GM21381 (cell line): ENCODE measurements around the gene HLA-DQB1.
A peak's percentile ranks its signal among the peaks of the same experiment; 100 is the strongest.
"Not testable (repeated sequence)": the region's sequence is repeated elsewhere in the genome, so short reads cannot be mapped to it uniquely, and the experiment has no call there.

Experiments used
- ATAC-seq: cut with Tn5 transposase; IDR thresholded peaks from one replicate; pipeline ENCODE4 v1.9.1; 2021; ENCODE audit warnings: mild to moderate bottlenecking, moderate library complexity; ENCODE audit not compliant: unreplicated experiment

The HLA-DQB1 gene

DNA sequence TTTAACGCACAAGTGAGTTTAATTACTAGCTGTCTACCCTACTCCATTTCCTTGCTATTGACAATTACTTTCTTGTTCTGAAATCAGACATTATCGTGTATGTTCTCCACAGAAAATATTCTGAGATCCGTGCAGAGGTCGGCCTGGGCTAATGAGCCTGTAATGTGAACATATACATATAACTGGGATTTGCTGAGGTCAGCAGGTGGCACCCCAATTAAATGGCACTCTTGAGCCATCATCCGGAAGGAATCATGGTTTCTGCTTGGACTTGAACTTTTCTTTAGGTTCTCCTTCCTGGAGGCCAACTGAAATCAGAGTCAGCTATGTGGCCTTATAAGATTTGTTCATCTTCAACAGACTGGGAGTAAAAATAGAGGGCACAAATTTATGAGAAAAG lies 3.6 kb downstream of the HLA-DQB1 start:
- no peak for ATAC-seq

DNA sequence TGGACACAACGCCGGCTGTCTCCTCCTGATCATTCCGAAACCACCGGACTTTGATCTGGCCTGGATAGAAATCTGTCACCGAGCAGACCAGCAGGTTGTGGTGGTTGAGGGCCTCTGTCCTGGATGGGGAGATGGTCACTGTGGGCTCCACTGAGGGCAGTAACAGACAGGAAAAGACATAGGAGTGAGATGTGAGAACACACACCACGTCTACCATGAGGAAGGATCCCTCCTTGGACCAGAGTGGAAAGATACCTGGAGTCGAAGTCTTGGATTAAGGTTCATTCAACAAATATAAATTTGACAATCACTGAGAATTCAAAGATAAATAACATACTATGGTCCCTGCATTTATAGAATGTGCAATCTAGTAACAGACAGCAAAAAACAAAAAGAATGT lies 4.4 kb downstream of the HLA-DQB1 start:
- ATAC-seq: no peak

DNA sequence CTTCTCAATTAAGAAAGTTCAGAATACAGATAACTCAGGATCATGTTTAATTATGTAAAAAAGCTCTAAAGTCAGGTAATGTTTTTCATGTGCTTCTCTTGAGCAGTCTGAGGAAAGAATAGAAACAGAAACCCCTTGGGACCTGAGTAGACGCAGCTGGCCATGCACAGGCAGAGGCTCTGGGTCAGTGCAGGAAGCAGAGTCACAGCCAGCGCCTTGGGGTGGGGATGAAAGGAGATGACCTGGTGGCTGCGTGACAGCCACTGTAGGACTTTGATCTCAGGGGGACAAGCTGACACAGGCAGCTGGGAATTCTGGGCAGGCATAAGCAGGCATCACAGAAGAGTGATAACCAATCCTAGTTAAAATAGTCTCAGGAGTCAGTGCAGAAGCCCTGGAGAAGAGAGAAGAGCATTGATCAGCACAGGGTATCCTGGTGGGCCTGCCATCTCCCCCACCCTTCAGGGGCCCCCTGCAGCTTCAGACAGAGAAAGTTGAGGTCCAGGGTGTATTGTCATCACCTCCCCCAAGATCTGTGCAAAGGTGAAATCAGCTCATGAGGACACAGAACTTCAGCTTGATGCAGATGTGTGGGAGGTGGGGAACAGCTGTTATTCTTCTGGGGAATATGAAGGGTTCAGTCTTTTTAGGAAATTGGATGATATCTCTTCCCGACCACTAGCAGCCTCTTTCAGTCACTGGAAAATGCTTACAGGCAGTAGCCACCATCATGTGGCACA lies 6.4 kb downstream of the HLA-DQB1 start:
- ATAC-seq: no peak

DNA sequence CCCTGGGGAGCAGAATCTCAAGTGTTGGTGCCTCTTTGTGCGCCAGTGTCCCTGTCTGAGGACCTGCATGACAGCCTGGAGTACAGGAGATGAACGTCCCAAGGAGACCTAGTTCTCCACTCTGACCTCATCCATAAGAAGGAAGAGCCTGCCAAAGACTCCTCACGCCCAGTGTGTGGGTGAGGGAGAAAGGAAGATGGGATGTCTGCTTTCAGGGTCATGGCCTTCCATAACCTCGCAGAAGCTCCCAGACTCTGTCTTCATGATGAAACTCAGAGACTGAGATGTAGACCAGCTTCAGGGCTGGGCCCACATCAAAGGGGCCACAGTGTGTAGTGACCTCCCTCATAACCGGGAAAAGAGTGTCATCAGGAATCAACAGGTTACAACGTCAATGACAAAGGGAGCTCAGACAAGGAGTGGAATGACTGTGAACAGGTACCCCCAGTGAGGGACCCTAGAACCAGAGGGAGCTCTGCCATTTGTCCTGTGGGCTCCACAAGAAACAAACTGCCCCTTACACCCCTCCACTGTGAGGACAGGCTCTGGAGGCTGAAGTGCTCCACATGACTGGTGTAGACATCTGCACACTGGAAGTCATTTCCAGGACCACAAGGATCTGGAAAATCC lies 8.1 kb downstream of the HLA-DQB1 start:
- no peak for ATAC-seq

DNA sequence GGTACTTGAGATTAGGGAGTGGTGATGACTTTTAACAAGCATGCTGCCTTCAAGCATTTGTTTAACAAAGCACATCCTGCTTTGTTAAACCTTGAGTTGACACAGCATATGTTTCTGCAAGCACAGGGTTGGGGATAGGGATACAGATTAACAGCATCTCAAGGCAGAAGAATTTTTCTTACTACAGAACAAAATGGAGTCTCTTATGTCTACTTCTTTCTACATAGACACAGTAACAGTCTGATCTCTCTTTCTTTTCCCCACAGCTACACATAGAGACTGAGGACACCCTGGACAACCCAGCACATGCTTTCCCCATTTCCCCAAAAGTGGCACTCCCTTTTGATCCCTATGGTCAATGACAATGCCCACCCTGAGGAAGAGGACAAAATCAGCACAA lies 8.6 kb downstream of the HLA-DQB1 start:
- not testable (repeated sequence) for ATAC-seq

DNA sequence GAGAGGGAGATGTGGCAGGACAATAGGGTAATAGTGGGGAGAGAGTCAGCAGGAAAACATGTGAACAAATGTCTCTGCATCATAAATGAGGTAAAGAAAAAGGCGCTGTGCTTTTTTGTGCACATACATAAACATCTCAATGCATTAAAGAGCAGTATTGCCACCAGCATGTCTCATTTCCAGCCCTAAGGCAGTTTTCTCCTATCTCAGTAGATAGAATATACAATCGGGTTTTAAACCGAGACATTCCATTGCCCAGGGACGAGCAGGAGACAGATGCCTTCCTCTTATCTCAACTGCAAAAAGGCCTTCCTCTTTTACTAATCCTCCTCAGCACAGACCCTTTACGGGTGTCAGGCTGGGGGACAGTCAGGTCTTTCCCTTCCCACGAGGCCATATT lies 9.1 kb downstream of the HLA-DQB1 start:
- not testable (repeated sequence) for ATAC-seq

DNA sequence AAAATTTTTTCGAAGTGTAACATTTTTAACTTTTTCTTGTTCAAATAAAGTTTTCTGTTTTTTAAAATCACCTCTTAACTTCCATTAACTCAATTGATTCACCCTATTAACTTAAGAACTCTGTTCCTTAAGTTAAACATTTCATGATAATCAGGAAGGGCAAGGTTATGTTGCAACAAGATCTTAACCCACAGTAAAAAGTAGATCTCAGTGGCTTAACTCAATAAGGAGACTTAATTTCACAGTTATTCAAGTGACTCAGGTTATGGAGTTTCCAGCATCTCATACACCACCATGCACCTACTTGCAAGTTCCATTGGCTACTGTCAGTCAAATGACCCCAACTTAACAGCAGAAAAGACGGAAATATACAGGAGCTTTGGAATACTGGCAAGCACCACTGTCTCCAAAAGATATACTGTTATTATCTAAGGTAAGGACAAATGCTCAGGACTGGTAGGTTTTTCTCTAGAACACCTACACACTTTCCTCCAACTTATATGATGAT lies 11.2 kb downstream of the HLA-DQB1 start:
- ATAC-seq: no peak

DNA sequence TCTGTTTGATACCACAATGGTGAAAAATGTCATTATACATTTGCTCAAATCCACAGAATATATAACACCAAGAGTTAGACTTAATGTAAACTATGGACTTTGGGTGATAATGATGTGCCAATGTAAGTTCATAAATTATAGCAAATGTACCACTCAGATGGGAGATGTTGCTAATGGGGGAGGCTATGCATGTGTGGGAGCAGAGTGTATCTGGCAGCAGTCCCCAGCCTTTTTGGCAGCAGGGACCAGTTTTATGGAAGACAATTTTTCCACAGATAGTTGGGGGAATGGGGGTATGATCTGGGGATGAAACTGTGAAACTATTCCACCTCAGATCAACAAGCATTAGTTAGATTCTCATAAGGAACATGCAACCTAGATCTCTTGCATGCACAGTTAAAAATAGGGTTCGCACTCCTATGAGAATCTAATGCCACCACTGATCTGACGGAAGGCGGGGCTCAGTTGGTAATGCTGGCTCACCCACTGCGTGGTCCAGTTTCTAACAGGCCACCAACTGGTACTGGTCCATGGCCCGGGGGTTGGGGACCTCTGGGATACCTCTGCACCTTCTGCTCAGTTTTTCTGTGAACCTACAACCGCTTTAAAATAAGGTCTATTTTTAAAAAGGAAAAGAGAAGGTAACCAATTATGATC lies 21.3 kb downstream of the HLA-DQB1 start:
- ATAC-seq: no peak

DNA sequence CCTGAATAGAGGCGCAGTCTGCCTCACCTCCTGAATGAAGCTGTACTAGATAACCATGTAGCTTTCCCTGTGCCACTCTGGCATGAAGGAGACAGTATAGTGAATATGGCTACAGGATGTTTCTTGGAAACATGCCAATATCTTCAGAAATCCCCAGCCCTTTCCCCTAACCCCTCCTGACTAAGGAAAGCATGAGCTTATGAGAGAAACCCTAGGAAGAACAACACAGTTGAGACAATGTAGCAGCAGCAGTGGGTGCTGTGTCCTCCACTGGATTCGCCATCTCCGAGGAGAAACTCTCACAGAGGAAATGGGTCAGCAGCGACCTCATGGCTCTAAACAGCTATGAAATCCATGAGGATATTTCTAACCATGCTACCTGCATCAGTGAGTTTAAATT lies 22.6 kb downstream of the HLA-DQB1 start:
- no peak for ATAC-seq

DNA sequence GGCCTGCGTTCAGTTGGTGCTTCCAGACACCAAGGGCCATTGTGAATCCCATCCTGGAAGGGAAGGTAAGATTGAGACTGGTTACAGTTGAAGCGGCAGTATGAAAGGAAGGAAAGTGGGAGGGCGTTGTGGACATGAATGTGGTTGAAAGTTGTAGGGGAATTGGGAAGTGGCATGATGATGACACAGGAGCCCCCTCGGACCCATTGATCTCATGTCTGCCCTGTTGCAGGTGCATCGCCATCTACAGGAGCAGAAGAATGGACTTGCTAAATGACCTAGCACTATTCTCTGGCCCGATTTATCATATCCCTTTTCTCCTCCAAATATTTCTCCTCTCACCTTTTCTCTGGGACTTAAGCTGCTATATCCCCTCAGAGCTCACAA lies 23.7 kb downstream of the HLA-DQB1 start:
- ATAC-seq: no peak

DNA sequence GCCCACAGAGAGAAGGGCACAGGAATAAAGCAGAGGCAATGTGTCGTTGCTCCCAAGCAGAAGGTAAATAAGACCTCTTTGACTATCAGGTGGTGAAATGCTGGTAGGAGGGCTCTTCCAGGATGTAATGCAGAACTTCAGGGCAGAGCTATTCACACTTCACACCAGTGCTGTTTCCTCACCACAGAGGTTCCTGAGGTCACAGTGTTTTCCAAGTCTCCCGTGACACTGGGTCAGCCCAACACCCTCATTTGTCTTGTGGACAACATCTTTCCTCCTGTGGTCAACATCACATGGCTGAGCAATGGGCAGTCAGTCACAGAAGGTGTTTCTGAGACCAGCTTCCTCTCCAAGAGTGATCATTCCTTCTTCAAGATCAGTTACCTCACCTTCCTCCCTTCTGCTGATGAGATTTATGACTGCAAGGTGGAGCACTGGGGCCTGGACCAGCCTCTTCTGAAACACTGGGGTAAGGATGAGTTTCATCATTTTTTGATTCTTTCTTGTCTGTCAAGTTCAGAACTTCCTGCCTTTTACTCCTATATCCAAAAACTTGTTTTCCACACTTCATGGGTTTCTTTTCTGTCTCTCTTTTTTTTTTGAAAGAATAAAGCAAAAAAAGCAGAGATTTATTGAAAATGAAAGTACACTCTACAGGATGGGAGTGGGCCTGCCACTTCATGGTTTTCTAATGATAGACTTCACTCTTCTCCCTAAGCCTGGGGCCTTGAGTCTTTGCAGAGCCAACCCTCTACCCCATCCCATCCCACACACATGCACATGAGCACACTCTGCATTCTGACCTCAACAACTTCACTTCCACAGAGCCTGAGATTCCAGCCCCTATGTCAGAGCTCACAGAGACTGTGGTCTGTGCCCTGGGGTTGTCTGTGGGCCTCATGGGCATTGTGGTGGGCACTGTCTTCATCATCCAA lies 24.4 kb downstream of the HLA-DQB1 start:
- ATAC-seq: not testable (repeated sequence)

DNA sequence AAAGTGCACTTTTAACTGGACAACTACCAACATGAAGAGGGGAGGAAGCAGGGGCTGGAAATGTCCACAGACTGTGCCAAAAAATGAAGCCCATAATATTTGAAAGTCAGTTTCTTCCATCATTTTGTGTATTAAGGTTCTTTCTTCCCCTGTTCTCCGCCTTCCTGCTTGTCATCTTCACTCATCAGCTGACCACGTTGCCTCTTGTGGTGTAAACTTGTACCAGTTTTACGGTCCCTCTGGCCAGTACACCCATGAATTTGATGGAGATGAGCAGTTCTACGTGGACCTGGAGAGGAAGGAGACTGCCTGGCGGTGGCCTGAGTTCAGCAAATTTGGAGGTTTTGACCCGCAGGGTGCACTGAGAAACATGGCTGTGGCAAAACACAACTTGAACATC lies 25.3 kb downstream of the HLA-DQB1 start:
- no peak for ATAC-seq

DNA sequence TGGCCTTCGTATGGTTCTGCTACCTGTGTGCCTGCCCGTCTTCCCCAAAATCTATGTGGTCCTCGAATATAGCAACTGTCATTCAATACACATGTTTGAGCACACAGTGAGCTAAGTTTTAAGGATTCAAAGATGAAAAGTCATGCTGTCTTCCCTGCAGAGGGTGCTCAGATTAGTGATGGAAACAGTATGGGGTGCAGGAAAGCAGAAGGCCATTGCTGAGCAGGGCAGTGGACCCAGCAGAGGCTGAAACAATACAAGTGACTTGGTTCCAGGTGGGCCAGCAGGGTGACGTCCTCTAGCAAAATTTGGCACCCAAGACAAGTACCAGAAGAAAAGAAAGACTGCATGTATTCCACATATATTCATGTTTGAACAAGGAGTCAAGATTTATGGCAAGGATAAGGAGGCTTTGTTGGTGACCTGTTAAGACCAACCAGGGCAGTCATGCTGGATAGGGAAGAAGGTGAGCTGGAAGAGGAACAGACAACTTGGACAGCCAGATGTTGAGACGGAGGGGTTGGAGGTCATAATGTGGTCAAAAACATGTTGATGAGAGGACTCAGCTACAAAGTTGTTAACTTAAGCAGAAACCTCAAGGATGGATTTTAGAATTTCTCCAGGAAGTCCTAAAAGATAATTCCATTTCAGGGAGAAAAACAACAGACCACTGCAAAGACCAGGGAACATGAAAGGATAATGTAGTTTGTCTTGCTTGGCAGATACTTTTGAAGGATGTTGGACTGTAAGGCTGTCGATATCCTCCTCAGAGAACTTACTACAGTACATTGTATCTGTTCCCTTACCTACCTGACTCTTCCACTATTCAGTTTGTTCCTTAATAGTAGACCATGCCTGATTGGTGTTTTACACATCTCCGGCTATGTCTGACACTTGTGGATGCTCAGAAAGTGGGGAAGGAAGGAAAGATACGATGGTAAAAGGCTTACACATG lies 26.7 kb downstream of the HLA-DQB1 start:
- no peak for ATAC-seq

DNA sequence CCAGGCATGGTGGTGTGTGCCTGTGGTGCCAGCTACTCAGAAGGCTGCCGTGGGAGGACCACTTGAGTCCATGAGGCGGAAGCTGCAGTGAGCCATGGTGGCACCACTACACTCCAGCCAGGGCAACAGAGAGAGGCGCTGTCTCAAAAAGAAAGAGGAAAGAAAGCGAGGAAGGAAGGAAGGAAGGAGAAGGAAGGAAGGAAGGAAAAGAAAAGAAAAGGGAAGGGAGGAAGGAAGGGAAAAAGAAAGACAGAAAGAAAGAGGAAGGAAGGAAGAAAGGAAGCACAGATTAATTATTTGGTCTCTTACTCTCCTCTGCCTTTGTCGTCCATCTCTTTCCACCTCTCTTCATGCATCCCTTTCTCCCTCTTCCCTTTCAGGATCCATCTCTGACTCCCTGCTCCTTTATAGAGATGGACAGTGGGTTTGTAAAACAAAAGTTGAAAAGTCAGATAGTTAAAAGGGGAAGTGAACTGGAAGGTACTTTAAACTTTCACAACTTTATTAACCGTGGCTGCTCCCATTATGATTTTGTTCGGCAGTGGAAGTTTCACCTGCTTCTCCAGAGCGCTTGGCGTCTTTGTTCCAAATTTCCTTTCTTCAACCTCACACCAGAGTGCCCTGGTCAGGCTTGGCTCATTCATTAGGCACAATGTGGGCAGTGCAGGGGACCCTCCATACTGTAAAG lies 27.8 kb downstream of the HLA-DQB1 start:
- no peak for ATAC-seq

DNA sequence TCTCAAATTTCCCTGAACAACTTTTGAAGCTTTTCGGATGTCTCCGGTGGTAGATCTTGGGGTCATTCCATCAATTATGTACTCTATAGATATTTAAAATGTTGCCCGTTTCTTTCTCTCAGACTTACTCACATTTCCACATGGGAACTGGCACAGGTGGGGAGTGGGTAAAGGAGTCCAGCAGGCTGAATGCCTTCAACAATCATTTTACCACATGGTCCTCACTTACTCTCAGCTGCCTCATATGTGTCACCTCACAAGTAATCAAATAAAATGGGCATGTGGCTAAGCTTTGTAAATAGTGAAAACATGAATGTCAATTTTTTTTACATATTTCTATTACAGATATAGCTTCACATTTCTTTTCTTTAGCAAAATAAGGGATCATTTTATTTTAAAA lies 28.6 kb downstream of the HLA-DQB1 start:
- no peak for ATAC-seq

DNA sequence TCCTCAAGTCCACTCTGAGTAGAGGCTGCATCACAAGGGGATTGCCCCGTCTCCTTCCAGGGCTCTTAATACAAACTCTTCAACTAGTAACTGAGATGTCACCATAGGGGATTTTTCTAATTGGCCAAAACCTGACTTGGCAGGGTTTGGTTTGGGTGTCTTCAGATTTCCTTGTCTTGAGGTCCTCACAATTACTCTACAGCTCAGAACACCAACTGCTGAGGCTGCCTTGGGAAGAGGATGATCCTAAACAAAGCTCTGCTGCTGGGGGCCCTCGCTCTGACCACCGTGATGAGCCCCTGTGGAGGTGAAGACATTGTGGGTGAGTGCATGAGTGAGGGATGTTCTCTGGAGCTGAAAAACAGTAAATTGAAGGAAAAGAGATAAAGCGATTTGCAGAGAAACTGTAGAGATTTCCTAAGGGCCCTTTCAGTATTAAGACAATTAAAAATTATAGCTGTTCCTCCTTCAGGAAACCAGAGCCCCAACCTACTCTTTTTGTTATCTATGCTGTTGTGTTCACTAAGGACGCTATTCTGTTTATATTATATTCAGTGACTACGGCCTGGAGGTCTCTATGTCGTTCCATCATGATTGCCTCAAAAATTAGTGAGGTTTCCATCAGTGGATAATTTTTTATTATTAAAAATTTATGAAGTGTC lies 29.1 kb downstream of the HLA-DQB1 start, which contains the start of gene HLA-DQA1:
HLA-DQA1 (plus strand) TSS at position 188 of the 662 bp plus-strand sequence; CDS start at position 241, 53 bp downstream.
- peak; percentile 71 for ATAC-seq

DNA sequence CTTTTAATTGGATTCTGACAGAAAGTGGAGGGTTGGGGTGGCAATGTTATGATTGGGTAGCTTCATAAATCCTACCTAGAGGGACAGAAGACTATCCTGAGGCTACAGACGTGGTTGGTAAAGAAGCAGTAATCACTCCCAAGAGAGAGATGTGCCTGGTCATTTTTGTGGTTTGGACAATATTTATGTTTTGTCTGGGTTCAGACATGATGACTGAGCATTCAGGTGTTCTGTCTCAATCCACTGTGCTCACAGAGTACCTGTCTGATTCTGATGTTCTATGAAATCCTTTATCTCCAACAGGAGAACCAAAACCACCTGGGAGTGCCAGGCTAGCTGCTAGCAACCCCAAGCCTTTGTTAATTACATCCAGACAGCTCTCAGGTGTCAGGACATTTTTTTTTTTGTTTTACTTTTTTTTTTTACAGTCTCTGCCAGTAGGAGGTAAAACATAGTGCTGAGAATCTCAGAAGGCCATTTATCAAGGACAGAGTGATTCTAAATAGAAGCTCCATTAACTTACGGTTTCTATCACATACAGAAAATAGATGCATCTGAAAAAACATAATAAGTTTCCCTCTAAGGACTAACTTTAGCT lies 30.8 kb downstream of the HLA-DQB1 start:
- no peak for ATAC-seq

DNA sequence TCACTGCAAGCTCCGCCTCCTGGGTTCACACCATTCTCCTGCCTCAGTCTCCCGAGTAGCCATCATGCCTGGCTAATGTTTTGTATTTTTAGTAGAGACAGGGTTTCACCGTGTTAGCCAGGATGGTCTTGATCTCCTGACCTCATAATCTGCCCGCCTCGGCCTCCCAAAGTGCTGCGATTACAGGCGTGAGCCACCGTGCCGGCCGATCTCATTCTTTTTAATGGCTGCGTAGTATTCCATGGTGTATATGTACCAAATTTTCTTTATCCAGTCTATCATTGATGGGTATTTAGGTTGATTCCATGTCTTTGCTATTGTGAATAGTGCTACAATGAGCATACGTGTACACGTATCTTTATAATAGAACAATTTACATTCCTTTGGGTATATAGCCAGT lies 36.7 kb downstream of the HLA-DQB1 start:
- ATAC-seq: not testable (repeated sequence)
